Measurements from ENCODE around the gene GPR161. TPM values are rescaled to one million over a fixed set of nuclear protein-coding genes. Genes with fewer than 3 reads are reported as not detected.

Gene GPR161
- total and polyA plus RNA-seq, 9 of the 15 experiments (the other 6 are each of a cell fraction or from before 2014, with no cell fraction given), result 0.15 to 2.4 (median 0.76) TPM

DNA sequence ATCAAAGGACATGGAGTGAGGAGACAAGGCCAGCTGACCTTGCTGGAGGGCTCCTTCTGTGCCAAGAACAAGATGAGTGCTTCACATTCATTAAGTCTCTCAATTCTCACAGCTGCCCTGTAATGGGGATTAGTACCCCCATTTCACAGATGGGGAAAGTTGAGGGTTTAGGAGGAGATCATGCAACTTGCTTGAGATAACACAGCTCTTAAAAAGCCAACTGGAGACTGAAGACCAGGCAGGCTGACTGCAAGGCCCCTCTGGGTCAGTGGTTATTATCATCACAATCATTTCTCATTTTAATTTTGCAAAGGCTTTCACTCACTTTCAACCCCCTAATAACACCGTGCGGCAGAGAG lies 46.8 kb downstream of the GPR161 start:
- in situ Hi-C loops (cut with MboI) (loop anchor here (10.0 kb wide), 1 partner anchor 495 kb away; no protein-coding TSS in a partner anchor), intact Hi-C loops (cut with micrococcal nuclease) (loop anchor here (5.0 to 10.0 kb wide), 6 partner anchors 57 to 485 kb away; partner anchors contain the start of gene SFT2D2)
- Histone ChIP-seq H3K4me3 (no peak overlapping the region), H3K4me2 (ENCODE audit: insufficient read depth, low read length) (no peak overlapping the region), H3K27me3 (ENCODE audit: control insufficient read depth in 2 of 2, insufficient read depth in 2 of 2, low read length in 2 of 2) (peaks cover 4 to 15% of the 10 kb centered on the region in 2 experiments; a peak in 4 of 5 replicates), H3K9me3 (replicated peaks; ENCODE audit: control insufficient read depth, insufficient read depth, low read depth, low read length) (no peaks in the 10 kb centered on the region), H2AFZ (ENCODE audit: low read depth, low read length) (no peak overlapping the region), H3K9ac (ENCODE audit: insufficient read depth in 1 of 2, low read depth in 2 of 2, low read length in 2 of 2) (no peak overlapping the region), H3K9me1 (ENCODE audit: control insufficient read depth, insufficient read depth, low read length) (no peaks in the 10 kb centered on the region), H3K4me1 (replicated peaks in 1 of 2; ENCODE audit: control insufficient read depth in 2 of 2, insufficient read depth in 2 of 2, low read length in 2 of 2) (peaks cover under 1 to 14% of the 10 kb centered on the region in 2 experiments; a peak in 4 of 5 replicates), H3K27ac (ENCODE audit: extremely low read depth, low read depth, low read length) (no peak overlapping the region), H3K79me2 (ENCODE audit: control insufficient read depth, insufficient read depth, low read length) (no peaks in the 10 kb centered on the region), H4K20me1 (replicated peaks; ENCODE audit: control insufficient read depth, insufficient read depth, low read length) (no peaks in the 10 kb centered on the region), H3K36me3 (ENCODE audit: control insufficient read depth, insufficient read depth, low read length) (no peaks in the 10 kb centered on the region)
- DNase-seq (ENCODE audit: extremely low read depth in 1 of 4, low spot score in 3 of 4), result no peak
- ChIA-PET CTCF (ENCODE audit: low intra/inter-chr PET ratio) (no interaction called here), POLR2A (no interaction called here)
- BruUV-seq (replicated peaks), result no TSS peak
- no peak for ATAC-seq
- FAIRE-seq, result no peak
- WGBS (ENCODE audit: insufficient coverage, low coverage, missing lambda C conversion rate), result 52% methylated on average over 2 of the region's 2 CpGs
- no peak for TF ChIP-seq SMARCB1 (IDR thresholded peaks at IDR 0.05; ENCODE audit: insufficient read length, low read depth)
- no peak for TF ChIP-seq STAG1 (CRISPR knock-in tag; IDR thresholded peaks at IDR 0.05; ENCODE audit: borderline replicate concordance)
- no peak for TF ChIP-seq ARHGAP35 (IDR thresholded peaks at IDR 0.05; ENCODE audit: partially characterized antibody)
- TF ChIP-seq CREB3 (tag; conservative IDR thresholded peaks at IDR 0.05; ENCODE audit: low read depth), result no peak
- peak; percentile 68 to 72; a peak in 3 of 4 replicates for TF ChIP-seq KDM1A (IDR thresholded peaks at IDR 0.05)
- no peak for TF ChIP-seq ZNF23 (CRISPR knock-in tag; IDR thresholded peaks at IDR 0.05)
- TF ChIP-seq, protein P1, sequence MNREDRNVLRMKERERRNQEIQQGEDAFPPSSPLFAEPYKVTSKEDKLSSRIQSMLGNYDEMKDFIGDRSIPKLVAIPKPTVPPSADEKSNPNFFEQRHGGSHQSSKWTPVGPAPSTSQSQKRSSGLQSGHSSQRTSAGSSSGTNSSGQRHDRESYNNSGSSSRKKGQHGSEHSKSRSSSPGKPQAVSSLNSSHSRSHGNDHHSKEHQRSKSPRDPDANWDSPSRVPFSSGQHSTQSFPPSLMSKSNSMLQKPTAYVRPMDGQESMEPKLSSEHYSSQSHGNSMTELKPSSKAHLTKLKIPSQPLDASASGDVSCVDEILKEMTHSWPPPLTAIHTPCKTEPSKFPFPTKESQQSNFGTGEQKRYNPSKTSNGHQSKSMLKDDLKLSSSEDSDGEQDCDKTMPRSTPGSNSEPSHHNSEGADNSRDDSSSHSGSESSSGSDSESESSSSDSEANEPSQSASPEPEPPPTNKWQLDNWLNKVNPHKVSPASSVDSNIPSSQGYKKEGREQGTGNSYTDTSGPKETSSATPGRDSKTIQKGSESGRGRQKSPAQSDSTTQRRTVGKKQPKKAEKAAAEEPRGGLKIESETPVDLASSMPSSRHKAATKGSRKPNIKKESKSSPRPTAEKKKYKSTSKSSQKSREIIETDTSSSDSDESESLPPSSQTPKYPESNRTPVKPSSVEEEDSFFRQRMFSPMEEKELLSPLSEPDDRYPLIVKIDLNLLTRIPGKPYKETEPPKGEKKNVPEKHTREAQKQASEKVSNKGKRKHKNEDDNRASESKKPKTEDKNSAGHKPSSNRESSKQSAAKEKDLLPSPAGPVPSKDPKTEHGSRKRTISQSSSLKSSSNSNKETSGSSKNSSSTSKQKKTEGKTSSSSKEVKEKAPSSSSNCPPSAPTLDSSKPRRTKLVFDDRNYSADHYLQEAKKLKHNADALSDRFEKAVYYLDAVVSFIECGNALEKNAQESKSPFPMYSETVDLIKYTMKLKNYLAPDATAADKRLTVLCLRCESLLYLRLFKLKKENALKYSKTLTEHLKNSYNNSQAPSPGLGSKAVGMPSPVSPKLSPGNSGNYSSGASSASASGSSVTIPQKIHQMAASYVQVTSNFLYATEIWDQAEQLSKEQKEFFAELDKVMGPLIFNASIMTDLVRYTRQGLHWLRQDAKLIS (CRISPR knock-in tag; IDR thresholded peaks at IDR 0.05), result no peak
- TF ChIP-seq CREB1 (IDR thresholded peaks at IDR 0.05), result no peak
- no peak for TF ChIP-seq CREB1 (CRISPR knock-in tag; IDR thresholded peaks at IDR 0.05)
- no peak for TF ChIP-seq ZNF41 (CRISPR knock-in tag; conservative IDR thresholded peaks at IDR 0.05)
- no peak for TF ChIP-seq HLTF (IDR thresholded peaks at IDR 0.05)
- no peak for TF ChIP-seq POLR2G (IDR thresholded peaks at IDR 0.05; ENCODE audit: low read depth, low read length)
- no peak for TF ChIP-seq SMARCA4 (IDR thresholded peaks at IDR 0.05)
- TF ChIP-seq SRSF7 (optimal IDR thresholded peaks at IDR 0.05; ENCODE audit: low read depth, low read length), result no peak
- peak in 1 of 2 experiments; percentile 63; a peak in 2 of 4 replicates for TF ChIP-seq RCOR1 (IDR thresholded peaks at IDR 0.05; ENCODE audit: borderline replicate concordance in 1 of 2, low read depth in 2 of 2, low read length in 2 of 2)
- no peak for TF ChIP-seq MED1 (CRISPR knock-in tag; IDR thresholded peaks at IDR 0.05; ENCODE audit: borderline replicate concordance)
- TF ChIP-seq OTX1 (CRISPR knock-in tag; IDR thresholded peaks at IDR 0.05), result no peak
- no peak for TF ChIP-seq NR2F6 (CRISPR knock-in tag; IDR thresholded peaks at IDR 0.05)
- no peak for TF ChIP-seq ZNF655 (CRISPR knock-in tag; IDR thresholded peaks at IDR 0.05)
- no peak for TF ChIP-seq PRMT5 (CRISPR knock-in tag; IDR thresholded peaks at IDR 0.05)

Measured in K562 (cell line).